ENCODE data around the gene FAM114A2. TPM values are rescaled to one million over a fixed set of nuclear protein-coding genes. Genes with fewer than 3 reads are reported as not detected.

Gene FAM114A2
- total and polyA plus RNA-seq, 2 donors (not counting 1 experiment from before 2014, with no cell fraction given), result 28.0 to 33.9 TPM

DNA sequence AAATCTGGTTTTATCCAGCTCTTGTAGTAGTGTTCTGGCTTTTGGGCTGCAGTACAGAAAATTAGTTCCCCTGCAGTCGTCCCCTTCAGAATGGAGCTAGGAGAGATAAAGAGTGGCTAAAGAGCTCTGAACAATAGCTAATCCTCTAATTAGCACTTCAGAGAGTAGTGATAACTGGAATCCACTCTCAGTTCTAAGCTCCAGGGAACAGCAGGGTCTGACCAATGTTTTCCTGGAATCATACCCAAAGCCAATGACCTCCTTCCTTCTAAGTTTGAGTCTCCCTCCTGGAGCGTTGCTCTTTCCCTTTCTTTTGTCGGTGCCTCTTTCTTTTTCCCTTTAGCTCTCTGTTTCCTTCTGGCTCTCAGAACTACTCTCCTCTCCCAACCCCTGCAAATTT, 47.4 kb upstream of the FAM114A2 start:
- H3K4me2 ChIP-seq (ENCODE audit: extremely low read depth, insufficient read depth, low read length), result no peak overlapping the region
- no peaks in the 10 kb centered on the region for H3K79me2 ChIP-seq (ENCODE audit: control insufficient read depth, insufficient read depth, low read length)
- no peaks in the 10 kb centered on the region for H3K4me1 ChIP-seq (ENCODE audit: control insufficient read depth, extremely low read depth, insufficient read depth, low read length)
- no peak overlapping the region for H3K4me3 ChIP-seq (replicated peaks in 1 of 4; ENCODE audit: control extremely low read depth in 1 of 4, insufficient read depth in 1 of 4, low read depth in 3 of 4, low read length in 4 of 4)
- TF ChIP-seq, protein P1, sequence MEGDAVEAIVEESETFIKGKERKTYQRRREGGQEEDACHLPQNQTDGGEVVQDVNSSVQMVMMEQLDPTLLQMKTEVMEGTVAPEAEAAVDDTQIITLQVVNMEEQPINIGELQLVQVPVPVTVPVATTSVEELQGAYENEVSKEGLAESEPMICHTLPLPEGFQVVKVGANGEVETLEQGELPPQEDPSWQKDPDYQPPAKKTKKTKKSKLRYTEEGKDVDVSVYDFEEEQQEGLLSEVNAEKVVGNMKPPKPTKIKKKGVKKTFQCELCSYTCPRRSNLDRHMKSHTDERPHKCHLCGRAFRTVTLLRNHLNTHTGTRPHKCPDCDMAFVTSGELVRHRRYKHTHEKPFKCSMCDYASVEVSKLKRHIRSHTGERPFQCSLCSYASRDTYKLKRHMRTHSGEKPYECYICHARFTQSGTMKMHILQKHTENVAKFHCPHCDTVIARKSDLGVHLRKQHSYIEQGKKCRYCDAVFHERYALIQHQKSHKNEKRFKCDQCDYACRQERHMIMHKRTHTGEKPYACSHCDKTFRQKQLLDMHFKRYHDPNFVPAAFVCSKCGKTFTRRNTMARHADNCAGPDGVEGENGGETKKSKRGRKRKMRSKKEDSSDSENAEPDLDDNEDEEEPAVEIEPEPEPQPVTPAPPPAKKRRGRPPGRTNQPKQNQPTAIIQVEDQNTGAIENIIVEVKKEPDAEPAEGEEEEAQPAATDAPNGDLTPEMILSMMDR (conservative IDR thresholded peaks at IDR 0.05 in 1 of 2, IDR thresholded peaks at IDR 0.05 in 1 of 2; ENCODE audit: low read depth in 1 of 2, low read length in 2 of 2), result no peak
- no peak for TF ChIP-seq EZH2 (IDR thresholded peaks at IDR 0.05; ENCODE audit: low read length, missing control alignments)
- no peaks in the 10 kb centered on the region for H3K27me3 ChIP-seq (ENCODE audit: control insufficient read depth, insufficient read depth, low read length)
- H4K20me1 ChIP-seq (ENCODE audit: control insufficient read depth, extremely low read depth, insufficient read depth, low read length), result no peaks in the 10 kb centered on the region
- DNase-seq (ENCODE audit: low read depth in 2 of 2), result no peak
- no peak overlapping the region for H3K27ac ChIP-seq (ENCODE audit: insufficient read depth, low read length)
- H3K36me3 ChIP-seq (ENCODE audit: control insufficient read depth, insufficient read depth, low read length), result no peaks in the 10 kb centered on the region
- H3K9me3 ChIP-seq (ENCODE audit: control insufficient read depth, insufficient read depth, low read depth, low read length), result no peaks in the 10 kb centered on the region
- H3K9ac ChIP-seq (ENCODE audit: insufficient read depth, low read length), result no peak overlapping the region
- H2AFZ ChIP-seq (ENCODE audit: low read length), result no peak overlapping the region

- no peaks in the 10 kb centered on the region for H3K9me3 ChIP-seq (ENCODE audit: control insufficient read depth, insufficient read depth, low read depth, low read length)
- H3K79me2 ChIP-seq (ENCODE audit: control insufficient read depth, insufficient read depth, low read length), result no peaks in the 10 kb centered on the region
- TF ChIP-seq, protein P1 (conservative IDR thresholded peaks at IDR 0.05 in 1 of 2, IDR thresholded peaks at IDR 0.05 in 1 of 2; ENCODE audit: low read depth in 1 of 2, low read length in 2 of 2), result no peak
- no peak for TF ChIP-seq EZH2 (IDR thresholded peaks at IDR 0.05; ENCODE audit: low read length, missing control alignments)
- H3K4me1 ChIP-seq (ENCODE audit: control insufficient read depth, extremely low read depth, insufficient read depth, low read length), result no peaks in the 10 kb centered on the region
- H3K36me3 ChIP-seq (ENCODE audit: control insufficient read depth, insufficient read depth, low read length), result no peaks in the 10 kb centered on the region
- H3K27ac ChIP-seq (ENCODE audit: insufficient read depth, low read length), result no peak overlapping the region
- DNase-seq (ENCODE audit: low read depth in 2 of 2), result no peak
- H2AFZ ChIP-seq (ENCODE audit: low read length), result no peak overlapping the region
- no peak overlapping the region for H3K9ac ChIP-seq (ENCODE audit: insufficient read depth, low read length)
- H3K4me2 ChIP-seq (ENCODE audit: extremely low read depth, insufficient read depth, low read length), result no peak overlapping the region
- H3K4me3 ChIP-seq (replicated peaks in 1 of 4; ENCODE audit: control extremely low read depth in 1 of 4, insufficient read depth in 1 of 4, low read depth in 3 of 4, low read length in 4 of 4), result no peak overlapping the region
- H3K27me3 ChIP-seq (ENCODE audit: control insufficient read depth, insufficient read depth, low read length), result no peaks in the 10 kb centered on the region
- no peaks in the 10 kb centered on the region for H4K20me1 ChIP-seq (ENCODE audit: control insufficient read depth, extremely low read depth, insufficient read depth, low read length)
These were observed 45.4 kb upstream of the FAM114A2 start for GRCh38 chr5:154084062-154084639.

DNA sequence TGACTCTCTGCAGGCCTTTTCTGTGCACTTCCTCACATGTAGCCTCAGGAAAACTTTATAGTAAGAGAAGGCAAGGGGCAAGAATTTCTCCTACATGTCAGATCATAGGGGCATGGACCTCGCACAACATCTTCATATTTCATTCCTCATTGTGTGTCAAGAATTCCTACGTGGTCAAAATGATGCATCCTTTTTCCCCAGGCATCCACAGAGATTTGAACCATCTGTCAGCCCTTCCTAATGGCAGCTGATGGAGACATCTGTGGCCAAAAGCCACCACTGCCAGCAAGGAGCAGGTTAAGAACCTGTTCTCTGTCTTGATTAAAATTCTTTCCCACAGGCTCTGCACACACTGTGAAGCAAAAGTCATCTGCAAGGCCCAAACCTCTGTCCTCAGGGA, 42.5 kb upstream of the FAM114A2 start:
- Histone ChIP-seq H3K27me3 (ENCODE audit: control insufficient read depth, insufficient read depth, low read length) (no peaks in the 10 kb centered on the region), H3K4me2 (ENCODE audit: extremely low read depth, insufficient read depth, low read length) (no peak overlapping the region), H2AFZ (ENCODE audit: low read length) (no peak overlapping the region), H3K36me3 (ENCODE audit: control insufficient read depth, insufficient read depth, low read length) (no peaks in the 10 kb centered on the region), H3K9ac (ENCODE audit: insufficient read depth, low read length) (no peak overlapping the region), H3K27ac (ENCODE audit: insufficient read depth, low read length) (no peak overlapping the region), H4K20me1 (ENCODE audit: control insufficient read depth, extremely low read depth, insufficient read depth, low read length) (no peaks in the 10 kb centered on the region), H3K4me1 (ENCODE audit: control insufficient read depth, extremely low read depth, insufficient read depth, low read length) (no peaks in the 10 kb centered on the region), H3K4me3 (replicated peaks in 1 of 4; ENCODE audit: control extremely low read depth in 1 of 4, insufficient read depth in 1 of 4, low read depth in 3 of 4, low read length in 4 of 4) (no peak overlapping the region), H3K79me2 (ENCODE audit: control insufficient read depth, insufficient read depth, low read length) (no peaks in the 10 kb centered on the region), H3K9me3 (ENCODE audit: control insufficient read depth, insufficient read depth, low read depth, low read length) (no peaks in the 10 kb centered on the region)
- no peak for DNase-seq (ENCODE audit: low read depth in 2 of 2)
- no peak for TF ChIP-seq EZH2 (IDR thresholded peaks at IDR 0.05; ENCODE audit: low read length, missing control alignments)
- TF ChIP-seq, protein P1 (conservative IDR thresholded peaks at IDR 0.05 in 1 of 2, IDR thresholded peaks at IDR 0.05 in 1 of 2; ENCODE audit: low read depth in 1 of 2, low read length in 2 of 2), result no peak

All from fibroblast of lung (primary cell).